HepG2 (cell line): ENCODE measurements around the gene DUS2. TPM values are rescaled to one million over a fixed set of nuclear protein-coding genes. Genes with fewer than 3 reads are reported as not detected.

Source experiments
- AFF4 ChIP-seq: sonication (generic); formaldehyde crosslinking; IDR thresholded peaks from 2 replicates; pipeline ENCODE4 v1.4.0; 2020; ENCODE audit warnings: missing genetic modification reagents
- ARID2 ChIP-seq: sonication (generic); formaldehyde crosslinking; IDR thresholded peaks from 2 replicates; pipeline ENCODE4 v1.8.1; 2022; ENCODE audit warnings: mild to moderate bottlenecking, missing genetic modification reagents, borderline replicate concordance
- ATF4 ChIP-seq, 2 experiments: fragments of 450-650 bp in 1 of 2; sonication (generic) in 1 of 2; formaldehyde crosslinking; IDR thresholded peaks; 2 replicates each; pipeline versions ENCODE4 v1.5.0 to v1.8.0; 2020 to 2022; ENCODE audit warnings: mild to moderate bottlenecking in 1 of 2, missing genetic modification reagents in 1 of 2
- CC2D1A ChIP-seq: sonication (generic); formaldehyde crosslinking; IDR thresholded peaks from 2 replicates; pipeline ENCODE4 v1.8.1; 2023; ENCODE audit warnings: mild to moderate bottlenecking, missing genetic modification reagents
- ELF3 ChIP-seq: IDR thresholded peaks from 2 replicates; pipeline ENCODE4 v1.6.1; 2016; ENCODE audit warnings: missing genetic modification reagents, missing compliant biosample characterization
- GATAD2A ChIP-seq: IDR thresholded peaks from 2 replicates; pipeline ENCODE4 v1.6.1; 2016
- GLI4 ChIP-seq: sonication (generic); formaldehyde crosslinking; IDR thresholded peaks from 2 replicates; pipeline ENCODE4 v1.5.1; 2020; ENCODE audit warnings: missing genetic modification reagents, mild to moderate bottlenecking, moderate library complexity, borderline replicate concordance
- KLF15 ChIP-seq: sonication (generic); formaldehyde crosslinking; IDR thresholded peaks from 2 replicates; pipeline ENCODE4 v1.8.1; 2023; ENCODE audit warnings: borderline replicate concordance, mild to moderate bottlenecking, inconsistent platforms, missing genetic modification reagents, mixed read lengths
- KLF6 ChIP-seq: IDR thresholded peaks from 2 replicates; pipeline ENCODE4 v1.8.0; 2016; ENCODE audit warnings: missing biosample characterization, missing genetic modification reagents
- MEIS2 ChIP-seq: sonication (generic); formaldehyde crosslinking; IDR thresholded peaks from 2 replicates; pipeline ENCODE4 v1.9.0; 2021; ENCODE audit warnings: mild to moderate bottlenecking, missing genetic modification reagents
- MXD3 ChIP-seq: IDR thresholded peaks from 2 replicates; pipeline ENCODE4 v1.6.1; 2016; ENCODE audit warnings: mild to moderate bottlenecking, missing biosample characterization, missing genetic modification reagents
- NFYB ChIP-seq: sonication (generic); formaldehyde crosslinking; IDR thresholded peaks from 2 replicates; pipeline ENCODE4 v1.4.0; 2020; ENCODE audit warnings: missing genetic modification reagents
- PHF8 ChIP-seq: sonication (generic); formaldehyde crosslinking; IDR thresholded peaks from 2 replicates; pipeline ENCODE4 v1.5.0; 2020; ENCODE audit warnings: missing genetic modification reagents
- POLR2G ChIP-seq: fragments of 200-400 bp; formaldehyde crosslinking; IDR thresholded peaks from 2 replicates; pipeline ENCODE4 v1.6.1; 2018; ENCODE audit warnings: mild to moderate bottlenecking, low read depth, low read length, moderate library complexity
- PREB ChIP-seq: sonication (generic); formaldehyde crosslinking; IDR thresholded peaks from 2 replicates; pipeline ENCODE4 v1.4.0; 2020; ENCODE audit warnings: missing genetic modification reagents
- TSC22D2 ChIP-seq: sonication (generic); formaldehyde crosslinking; IDR thresholded peaks from 2 replicates; pipeline ENCODE4 v1.5.1; 2020; ENCODE audit warnings: missing genetic modification reagents, mild to moderate bottlenecking, borderline replicate concordance
- YY1 ChIP-seq: IDR thresholded peaks from 2 replicates; pipeline ENCODE4 v1.6.1; 2011; ENCODE audit warnings: low read length, low read depth, moderate library complexity, mild to moderate bottlenecking; ENCODE audit not compliant: insufficient read depth, insufficient replicate concordance
- ZBTB37 ChIP-seq: sonication (generic); formaldehyde crosslinking; IDR thresholded peaks from 2 replicates; pipeline ENCODE4 v1.4.0; 2020; ENCODE audit warnings: mild to moderate bottlenecking, missing genetic modification reagents
- ZNF24 ChIP-seq: fragments of 450-650 bp; IDR thresholded peaks from 2 replicates; pipeline ENCODE4 v1.6.1; 2017; ENCODE audit warnings: antibody characterized with exemption, mild to moderate bottlenecking
- ZNF44 ChIP-seq: sonication (generic); formaldehyde crosslinking; IDR thresholded peaks from 2 replicates; pipeline ENCODE4 v1.5.1; 2020; ENCODE audit warnings: mild to moderate bottlenecking, missing genetic modification reagents
- ZNF768 ChIP-seq: sonication (generic); formaldehyde crosslinking; IDR thresholded peaks from 2 replicates; pipeline ENCODE4 v1.4.0; 2020; ENCODE audit warnings: missing genetic modification reagents
- polyA plus RNA-seq, 8 experiments: library from polyadenylated mRNA; depleted of rRNA in 3 of 8; stranded (reverse) in 7 of 8; unstranded in 1 of 8; fragments of >200 nt; fragmentation: Illumina TruSeq in 4 of 8; extraction: Trizol in 4 of 8; gene quantifications; 2 replicates each; pipeline versions ENCODE4 v1.2.1 to v1.2.3, GENCODE V29; 2011 to 2016; ENCODE audit warnings: low read depth in 4 of 8, missing spikeins in 1 of 8, mixed read lengths in 1 of 8; ENCODE audit not compliant: insufficient read depth in 1 of 8
- total RNA-seq, 5 experiments: library from RNA; depleted of rRNA; stranded (reverse); fragments of >200 nt; fragmentation: Illumina TruSeq; extraction: Trizol; gene quantifications; 2 replicates each; pipeline ENCODE4 v1.2.3, GENCODE V29; 2016; ENCODE audit warnings: low read depth in 1 of 5

Gene DUS2
- total and polyA plus RNA-seq, 2 of the 13 experiments (the other 11 are each of a cell fraction or from before 2014, with no cell fraction given): 17.8 to 25.1 TPM

- 0 out of 4 replicates have a peak, but pooled peaks of 1 of the 2 experiments have one; percentile 27 for TF ChIP-seq ATF4 (CRISPR knock-in tag; IDR thresholded peaks at IDR 0.05)
- no peak; the same call in none of the 2 replicates for TF ChIP-seq MEIS2 (CRISPR knock-in tag)
- TF ChIP-seq POLR2G: peak; percentile 98
- TF ChIP-seq PREB: 0 out of 2 replicates have a peak, but pooled peaks have one; percentile 63
- TF ChIP-seq AFF4 (CRISPR knock-in tag): no peak
- peak; percentile 12; the same call in 1 of the 2 replicates for TF ChIP-seq ZNF24
- peak; percentile 74 for TF ChIP-seq ELF3
- TF ChIP-seq KLF15 (CRISPR knock-in tag): no peak; the same call in 1 of the 2 replicates
- TF ChIP-seq YY1: peak; percentile 93
- peak; percentile 97 for TF ChIP-seq MXD3 (CRISPR knock-in tag)
- peak; percentile 75; the same call in 1 of the 2 replicates for TF ChIP-seq GATAD2A (CRISPR knock-in tag)
- peak; percentile 83 for TF ChIP-seq KLF6
- peak; percentile 59 for TF ChIP-seq NFYB (CRISPR knock-in tag)
- no peak for TF ChIP-seq CC2D1A
- peak; percentile 98 for TF ChIP-seq PHF8 (CRISPR knock-in tag)
- TF ChIP-seq ZNF768 (CRISPR knock-in tag): peak; percentile 70; the same call in 1 of the 2 replicates
- peak; percentile 87; the same call in 1 of the 2 replicates for TF ChIP-seq ZNF44 (CRISPR knock-in tag)
- no peak for TF ChIP-seq ZBTB37 (CRISPR knock-in tag)
- peak; percentile 98 for TF ChIP-seq ARID2
- peak; percentile 88; the same call in 1 of the 2 replicates for TF ChIP-seq TSC22D2 (CRISPR knock-in tag)
- no peak for TF ChIP-seq GLI4 (CRISPR knock-in tag)
These were observed at the start of gene DUS2, which contains the start of gene DDX28 (continued) for GRCh38 chr16:68022728-68023537.
